ENCODE results near the gene FRYL. TPM values are rescaled to one million over a fixed set of nuclear protein-coding genes. Genes with fewer than 3 reads are reported as not detected.
"Not testable (repeated sequence)": the region's sequence is repeated elsewhere in the genome, so short reads cannot be mapped to it uniquely, and the experiment has no call there.

The FRYL gene
- total RNA-seq, 2 donors from 2014 or later, result 29.7 to 47.0 TPM

GRCh38 chr4:48640225-48640624 is 139.9 kb downstream of the FRYL start:
- no peak for ATAC-seq
- no peak overlapping the region for H3K4me3 ChIP-seq
- intact Hi-C loops (cut with DNase I), result no loop called here
- no peak for DNase-seq
- peaks cover 9% of the 10 kb centered on the region for H3K4me1 ChIP-seq
- no peaks in the 10 kb centered on the region for H3K27me3 ChIP-seq
- TF ChIP-seq POLR2A (IDR thresholded peaks at IDR 0.05), result no peak
- TF ChIP-seq CTCF (IDR thresholded peaks at IDR 0.05), result no peak
- no peaks in the 10 kb centered on the region for H3K9me3 ChIP-seq
- H3K27ac ChIP-seq, result no peak overlapping the region
- no peaks in the 10 kb centered on the region for H3K36me3 ChIP-seq (replicated peaks in 1 of 2; ENCODE audit: insufficient read depth in 1 of 2, low read depth in 2 of 2)

DNA sequence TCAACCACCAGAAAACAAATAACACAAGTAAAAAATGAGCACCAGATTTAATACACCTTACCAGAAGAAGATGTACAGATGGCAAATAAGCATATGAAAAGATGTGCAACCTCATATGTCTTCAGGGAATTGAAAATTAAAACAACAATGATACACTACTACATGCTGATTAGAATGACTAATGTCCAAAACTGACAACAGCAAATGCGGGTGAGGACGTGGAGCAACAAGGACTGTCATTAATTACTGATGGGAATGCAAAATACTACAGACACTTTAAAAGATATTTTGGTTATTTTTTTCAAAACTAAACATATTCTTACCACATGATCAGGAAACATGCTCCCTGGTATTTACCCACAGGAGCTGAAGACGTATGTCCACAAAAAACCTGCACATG is 140.3 kb downstream of the FRYL start:
- peaks cover 9% of the 10 kb centered on the region for H3K4me1 ChIP-seq
- no peak overlapping the region for H3K27ac ChIP-seq

DNA sequence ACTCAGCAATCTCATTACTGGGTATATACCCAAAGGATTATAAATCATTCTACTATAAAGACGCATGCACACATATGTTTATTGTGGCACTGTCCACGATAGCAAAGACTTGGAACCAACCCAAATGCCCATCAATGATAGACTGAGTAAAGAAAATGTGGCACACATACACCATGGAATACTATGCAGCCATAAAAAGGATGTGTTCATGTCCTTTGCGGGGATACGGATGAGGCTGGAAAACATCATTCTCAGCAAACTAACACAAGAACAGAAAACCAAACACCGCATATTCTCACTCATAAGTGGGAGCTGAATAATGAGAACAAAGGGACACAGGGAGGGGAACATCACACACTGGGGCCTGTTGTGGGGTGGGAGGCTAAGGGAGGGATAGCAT is 141.5 kb downstream of the FRYL start:
- H3K4me3 ChIP-seq; DNase-seq; H3K9me3 ChIP-seq; H3K4me1 ChIP-seq; H3K27me3 ChIP-seq; ATAC-seq; H3K36me3 ChIP-seq (replicated peaks in 1 of 2; ENCODE audit: insufficient read depth in 1 of 2, low read depth in 2 of 2); H3K27ac ChIP-seq; intact Hi-C loops (cut with DNase I): not testable (repeated sequence)
- 86 to 87% methylated on average over 5 of the region's 5 CpGs for WGBS, 2 donors

More for the DNA sequence above, 140.3 kb downstream of the FRYL start:
- H3K4me3 ChIP-seq, result no peak overlapping the region
- 88 to 90% methylated on average over 3 of the region's 3 CpGs for WGBS, 2 donors
- intact Hi-C loops (cut with DNase I), result no loop called here
- no peaks in the 10 kb centered on the region for H3K36me3 ChIP-seq (replicated peaks in 1 of 2; ENCODE audit: insufficient read depth in 1 of 2, low read depth in 2 of 2)
- ATAC-seq, result no peak
- TF ChIP-seq POLR2A (IDR thresholded peaks at IDR 0.05), result no peak
- H3K9me3 ChIP-seq, result no peaks in the 10 kb centered on the region
- no peak for DNase-seq
- no peaks in the 10 kb centered on the region for H3K27me3 ChIP-seq

- ATAC-seq, result no peak
- Histone ChIP-seq H3K4me1 (no peaks in the 10 kb centered on the region), H3K36me3 (replicated peaks in 1 of 2; ENCODE audit: insufficient read depth in 1 of 2, low read depth in 2 of 2) (no peaks in the 10 kb centered on the region), H3K27me3 (no peaks in the 10 kb centered on the region), H3K27ac (no peak overlapping the region), H3K4me3 (no peak overlapping the region), H3K9me3 (no peaks in the 10 kb centered on the region)
- intact Hi-C loops (cut with DNase I), result no loop called here
- 50 to 78% methylated on average over 1 of the region's 1 CpG for WGBS, 2 donors
- DNase-seq, result no peak
- TF ChIP-seq POLR2A (IDR thresholded peaks at IDR 0.05) (no peak), CTCF (IDR thresholded peaks at IDR 0.05) (no peak)
Observed at GRCh38 chr4:48636911-48637310, 143.2 kb downstream of the FRYL start.

GRCh38 chr4:48635980-48636379 is 144.1 kb downstream of the FRYL start:
- H3K4me1 ChIP-seq, result no peaks in the 10 kb centered on the region
- no peak overlapping the region for H3K4me3 ChIP-seq
- H3K27ac ChIP-seq, result no peak overlapping the region
- TF ChIP-seq CTCF (IDR thresholded peaks at IDR 0.05) (no peak), POLR2A (IDR thresholded peaks at IDR 0.05) (no peak)
- 11% methylated on average over 2 of the region's 2 CpGs for WGBS, 2 donors
- ATAC-seq (no peak), DNase-seq (no peak)
- H3K9me3 ChIP-seq, result no peaks in the 10 kb centered on the region
- intact Hi-C loops (cut with DNase I), result no loop called here
- no peaks in the 10 kb centered on the region for H3K27me3 ChIP-seq
- H3K36me3 ChIP-seq (replicated peaks in 1 of 2; ENCODE audit: insufficient read depth in 1 of 2, low read depth in 2 of 2), result no peaks in the 10 kb centered on the region

- Histone ChIP-seq H3K36me3 (replicated peaks in 1 of 2; ENCODE audit: insufficient read depth in 1 of 2, low read depth in 2 of 2) (no peaks in the 10 kb centered on the region), H3K27me3 (no peaks in the 10 kb centered on the region), H3K27ac (no peak overlapping the region), H3K4me3 (no peak overlapping the region), H3K9me3 (no peaks in the 10 kb centered on the region), H3K4me1 (no peaks in the 10 kb centered on the region)
- intact Hi-C loops (cut with DNase I), result no loop called here
- DNase-seq (no peak), ATAC-seq (no peak)
- 86 to 90% methylated on average over 3 of the region's 3 CpGs for WGBS, 2 donors
- TF ChIP-seq CTCF (IDR thresholded peaks at IDR 0.05), result no peak
- no peak for TF ChIP-seq POLR2A (IDR thresholded peaks at IDR 0.05)
Observed at GRCh38 chr4:48635310-48635709, 144.8 kb downstream of the FRYL start.
